Measurements from ENCODE around the gene FAM193A. TPM values are rescaled to one million over a fixed set of nuclear protein-coding genes. Genes with fewer than 3 reads are reported as not detected.

Gene FAM193A
- total RNA-seq, 1 donor from 2014 or later = 28.8 TPM

DNA sequence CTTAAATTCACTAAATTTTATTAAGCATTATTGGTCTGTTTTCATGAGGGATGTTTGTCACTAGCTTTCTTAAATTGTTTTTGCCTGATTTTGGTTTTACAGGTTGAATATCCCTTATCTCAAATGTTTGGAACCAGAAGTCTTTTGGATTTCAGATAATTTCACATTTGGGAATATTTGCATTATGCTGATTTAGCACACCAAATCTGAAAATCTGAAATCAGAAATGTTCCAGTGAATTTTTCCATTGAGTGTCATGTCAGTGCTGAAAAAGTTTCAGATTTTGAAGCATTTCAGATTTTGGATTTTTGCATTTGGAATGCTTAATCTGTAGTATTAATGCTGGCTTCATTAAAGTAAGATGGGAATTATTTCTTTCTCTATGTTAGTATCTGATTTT is 14.7 kb downstream of the FAM193A start:
- no peaks in the 10 kb centered on the region for H3K9me3 Mint-ChIP-seq (ENCODE audit: unreplicated experiment)
- H3K4me3 Mint-ChIP-seq (ENCODE audit: unreplicated experiment) = no peak overlapping the region
- no peak overlapping the region for H3K4me2 ChIP-seq (ENCODE audit: low read length)
- TF ChIP-seq, protein P1, sequence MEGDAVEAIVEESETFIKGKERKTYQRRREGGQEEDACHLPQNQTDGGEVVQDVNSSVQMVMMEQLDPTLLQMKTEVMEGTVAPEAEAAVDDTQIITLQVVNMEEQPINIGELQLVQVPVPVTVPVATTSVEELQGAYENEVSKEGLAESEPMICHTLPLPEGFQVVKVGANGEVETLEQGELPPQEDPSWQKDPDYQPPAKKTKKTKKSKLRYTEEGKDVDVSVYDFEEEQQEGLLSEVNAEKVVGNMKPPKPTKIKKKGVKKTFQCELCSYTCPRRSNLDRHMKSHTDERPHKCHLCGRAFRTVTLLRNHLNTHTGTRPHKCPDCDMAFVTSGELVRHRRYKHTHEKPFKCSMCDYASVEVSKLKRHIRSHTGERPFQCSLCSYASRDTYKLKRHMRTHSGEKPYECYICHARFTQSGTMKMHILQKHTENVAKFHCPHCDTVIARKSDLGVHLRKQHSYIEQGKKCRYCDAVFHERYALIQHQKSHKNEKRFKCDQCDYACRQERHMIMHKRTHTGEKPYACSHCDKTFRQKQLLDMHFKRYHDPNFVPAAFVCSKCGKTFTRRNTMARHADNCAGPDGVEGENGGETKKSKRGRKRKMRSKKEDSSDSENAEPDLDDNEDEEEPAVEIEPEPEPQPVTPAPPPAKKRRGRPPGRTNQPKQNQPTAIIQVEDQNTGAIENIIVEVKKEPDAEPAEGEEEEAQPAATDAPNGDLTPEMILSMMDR (IDR thresholded peaks at IDR 0.05; ENCODE audit: insufficient read depth, low read depth, low read length) = no peak
- TF ChIP-seq EZH2 (IDR thresholded peaks at IDR 0.05; ENCODE audit: insufficient read depth, low read length) = no peak
- no peak overlapping the region for H3K27ac ChIP-seq (ENCODE audit: low read depth, low read length)
- H3K9ac ChIP-seq (ENCODE audit: low read length) = no peak overlapping the region
- DNase-seq (ENCODE audit: low read depth) (no peak), FAIRE-seq (no peak)
- H3K9me3 ChIP-seq (ENCODE audit: insufficient read depth, low read depth, low read length) = no peaks in the 10 kb centered on the region
- H3K4me1 ChIP-seq (ENCODE audit: insufficient read depth, low read length) = no peaks in the 10 kb centered on the region
- H3K79me2 ChIP-seq (ENCODE audit: insufficient read depth, low read length) = peaks cover 96% of the 10 kb centered on the region
- H4K20me1 ChIP-seq (ENCODE audit: insufficient read depth, low read length) = peaks cover 86% of the 10 kb centered on the region
- H3K36me3 ChIP-seq (ENCODE audit: insufficient read depth, low read length) = no peaks in the 10 kb centered on the region
- H2AFZ ChIP-seq (ENCODE audit: low read depth, low read length) = no peak overlapping the region
- H3K4me1 Mint-ChIP-seq (ENCODE audit: low read depth, unreplicated experiment) = no peaks in the 10 kb centered on the region
- H3K36me3 Mint-ChIP-seq (ENCODE audit: low read depth, unreplicated experiment) = no peaks in the 10 kb centered on the region
- H3K27me3 ChIP-seq (ENCODE audit: insufficient read depth, low read length) = no peaks in the 10 kb centered on the region
- H3K27me3 Mint-ChIP-seq (ENCODE audit: low read depth, unreplicated experiment) = no peaks in the 10 kb centered on the region
- H3K4me3 ChIP-seq (ENCODE audit: insufficient read depth, low read depth, low read length) = no peak overlapping the region
- H3K27ac Mint-ChIP-seq (ENCODE audit: unreplicated experiment) = no peak overlapping the region

DNA sequence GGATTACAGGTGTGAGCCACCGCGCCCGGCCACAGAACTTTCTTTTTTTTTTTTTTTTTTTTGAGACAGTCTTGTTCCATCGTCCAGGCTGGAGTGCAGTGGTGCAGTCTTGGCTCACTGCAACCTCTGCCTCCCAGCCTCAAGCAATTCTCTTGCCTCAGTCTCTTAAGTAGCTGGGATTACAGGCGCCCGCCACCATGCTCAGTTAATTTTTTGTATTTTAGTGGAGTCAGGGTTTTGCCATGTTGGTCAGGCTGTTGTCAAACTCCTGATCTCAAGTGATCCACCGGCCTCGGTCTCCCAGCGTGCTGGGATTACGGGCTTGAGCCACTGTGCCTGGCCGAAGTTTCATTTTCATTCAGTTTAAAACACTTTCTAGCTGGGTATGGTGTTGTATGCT is 16.4 kb downstream of the FAM193A start:
- Histone ChIP-seq H2AFZ (ENCODE audit: low read depth, low read length) (no peak overlapping the region), H3K4me2 (ENCODE audit: low read length) (no peak overlapping the region), H3K27ac (ENCODE audit: low read depth, low read length) (no peak overlapping the region), H3K9ac (ENCODE audit: low read length) (no peak overlapping the region), H3K27me3 (ENCODE audit: insufficient read depth, low read length) (no peaks in the 10 kb centered on the region), H3K9me3 (ENCODE audit: insufficient read depth, low read depth, low read length) (no peaks in the 10 kb centered on the region), H3K4me1 (ENCODE audit: insufficient read depth, low read length) (no peaks in the 10 kb centered on the region), H3K4me3 (ENCODE audit: insufficient read depth, low read depth, low read length) (no peak overlapping the region), H4K20me1 (ENCODE audit: insufficient read depth, low read length) (peaks cover 85% of the 10 kb centered on the region), H3K36me3 (ENCODE audit: insufficient read depth, low read length) (no peaks in the 10 kb centered on the region), H3K79me2 (ENCODE audit: insufficient read depth, low read length) (peaks cover 96% of the 10 kb centered on the region)
- Mint-ChIP-seq H3K4me3 (ENCODE audit: unreplicated experiment) (no peak overlapping the region), H3K27ac (ENCODE audit: unreplicated experiment) (no peak overlapping the region), H3K36me3 (ENCODE audit: low read depth, unreplicated experiment) (no peaks in the 10 kb centered on the region), H3K9me3 (ENCODE audit: unreplicated experiment) (no peaks in the 10 kb centered on the region), H3K4me1 (ENCODE audit: low read depth, unreplicated experiment) (no peaks in the 10 kb centered on the region), H3K27me3 (ENCODE audit: low read depth, unreplicated experiment) (no peaks in the 10 kb centered on the region)
- TF ChIP-seq EZH2 (IDR thresholded peaks at IDR 0.05; ENCODE audit: insufficient read depth, low read length) = no peak
- TF ChIP-seq, protein P1 (IDR thresholded peaks at IDR 0.05; ENCODE audit: insufficient read depth, low read depth, low read length) = no peak
- DNase-seq (ENCODE audit: low read depth) = no peak
- no peak for FAIRE-seq

DNA sequence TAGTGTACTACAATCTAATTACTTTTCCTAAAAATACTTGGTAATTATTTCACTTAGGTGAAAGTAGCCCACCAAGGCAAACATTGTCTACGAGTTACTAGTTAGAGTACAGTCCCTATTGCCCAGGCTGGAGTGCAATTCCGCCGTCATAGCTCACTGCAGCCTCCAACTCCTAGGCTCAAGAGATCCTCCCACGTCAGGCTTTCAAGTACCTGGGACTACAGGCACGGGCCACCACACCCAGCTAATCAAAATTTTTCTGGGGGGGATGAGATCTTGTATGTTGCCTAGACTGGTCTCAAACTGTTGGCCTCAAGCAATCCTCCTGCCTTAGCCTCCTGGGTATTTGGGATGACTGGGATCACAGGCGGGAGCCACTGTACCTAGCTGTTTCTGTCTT is 21.9 kb downstream of the FAM193A start:
- Mint-ChIP-seq H3K27ac (ENCODE audit: unreplicated experiment) (no peak overlapping the region), H3K4me1 (ENCODE audit: low read depth, unreplicated experiment) (no peaks in the 10 kb centered on the region), H3K27me3 (ENCODE audit: low read depth, unreplicated experiment) (no peaks in the 10 kb centered on the region), H3K9me3 (ENCODE audit: unreplicated experiment) (no peaks in the 10 kb centered on the region), H3K36me3 (ENCODE audit: low read depth, unreplicated experiment) (no peaks in the 10 kb centered on the region), H3K4me3 (ENCODE audit: unreplicated experiment) (no peak overlapping the region)
- Histone ChIP-seq H3K9me3 (ENCODE audit: insufficient read depth, low read depth, low read length) (no peaks in the 10 kb centered on the region), H3K36me3 (ENCODE audit: insufficient read depth, low read length) (no peaks in the 10 kb centered on the region), H4K20me1 (ENCODE audit: insufficient read depth, low read length) (peaks cover 98% of the 10 kb centered on the region), H3K27me3 (ENCODE audit: insufficient read depth, low read length) (no peaks in the 10 kb centered on the region), H2AFZ (ENCODE audit: low read depth, low read length) (no peak overlapping the region), H3K27ac (ENCODE audit: low read depth, low read length) (no peak overlapping the region), H3K79me2 (ENCODE audit: insufficient read depth, low read length) (peaks cover 99% of the 10 kb centered on the region), H3K4me3 (ENCODE audit: insufficient read depth, low read depth, low read length) (no peak overlapping the region), H3K9ac (ENCODE audit: low read length) (no peak overlapping the region), H3K4me1 (ENCODE audit: insufficient read depth, low read length) (no peaks in the 10 kb centered on the region), H3K4me2 (ENCODE audit: low read length) (no peak overlapping the region)
- TF ChIP-seq, protein P1 (IDR thresholded peaks at IDR 0.05; ENCODE audit: insufficient read depth, low read depth, low read length) = no peak
- TF ChIP-seq EZH2 (IDR thresholded peaks at IDR 0.05; ENCODE audit: insufficient read depth, low read length) = no peak
- no peak for FAIRE-seq
- DNase-seq (ENCODE audit: low read depth) = no peak
